GM18517 (cell line): ENCODE measurements around the gene PHACTR4.
"Not testable (repeated sequence)": the region's sequence is repeated elsewhere in the genome, so short reads cannot be mapped to it uniquely, and the experiment has no call there.

Source experiments
- ATAC-seq: cut with Tn5 transposase; IDR thresholded peaks from one replicate; pipeline ENCODE4 v1.9.1; 2021; ENCODE audit warnings: mild to moderate bottlenecking, moderate library complexity; ENCODE audit not compliant: unreplicated experiment

The PHACTR4 gene

GRCh38 chr1:28519946-28520725 is 150.6 kb downstream of the PHACTR4 start:
- ATAC-seq, result no peak

GRCh38 chr1:28520796-28521195 is 151.3 kb downstream of the PHACTR4 start:
- not testable (repeated sequence) for ATAC-seq

- ATAC-seq, result no peak
These were observed 152.1 kb downstream of the PHACTR4 start for GRCh38 chr1:28521502-28522164.

- ATAC-seq, result not testable (repeated sequence)
These were observed 153.0 kb downstream of the PHACTR4 start for GRCh38 chr1:28522537-28522936.

GRCh38 chr1:28525002-28525642 is 155.6 kb downstream of the PHACTR4 start:
- not testable (repeated sequence) for ATAC-seq

GRCh38 chr1:28526886-28527285 is 157.3 kb downstream of the PHACTR4 start:
- no peak for ATAC-seq

- no peak for ATAC-seq
These were observed 160.9 kb downstream of the PHACTR4 start for GRCh38 chr1:28530456-28530855.

- ATAC-seq, result no peak
These were observed 165.1 kb downstream of the PHACTR4 start for GRCh38 chr1:28534671-28535070.

GRCh38 chr1:28535180-28535579 is 165.6 kb downstream of the PHACTR4 start:
- no peak for ATAC-seq

- ATAC-seq, result no peak
These were observed 168.1 kb downstream of the PHACTR4 start for GRCh38 chr1:28537457-28538199.

GRCh38 chr1:28538286-28538685 is 168.7 kb downstream of the PHACTR4 start:
- no peak for ATAC-seq

- no peak for ATAC-seq
These were observed 171.1 kb downstream of the PHACTR4 start for GRCh38 chr1:28540651-28541050.

- ATAC-seq, result not testable (repeated sequence)
These were observed 172.0 kb downstream of the PHACTR4 start for GRCh38 chr1:28541414-28542015.

GRCh38 chr1:28545246-28545628 is 175.7 kb downstream of the PHACTR4 start:
- no peak for ATAC-seq

GRCh38 chr1:28548318-28548717 is 178.8 kb downstream of the PHACTR4 start:
- no peak for ATAC-seq
